ENCODE results near the gene HS2ST1. TPM values are rescaled to one million over a fixed set of nuclear protein-coding genes. Genes with fewer than 3 reads are reported as not detected.

HS2ST1 gene
- total RNA-seq, 3 donors from 2014 or later (not counting 1 experiment from before 2014, with no cell fraction given): 12.5 to 18.4 (median 14.3) TPM

DNA sequence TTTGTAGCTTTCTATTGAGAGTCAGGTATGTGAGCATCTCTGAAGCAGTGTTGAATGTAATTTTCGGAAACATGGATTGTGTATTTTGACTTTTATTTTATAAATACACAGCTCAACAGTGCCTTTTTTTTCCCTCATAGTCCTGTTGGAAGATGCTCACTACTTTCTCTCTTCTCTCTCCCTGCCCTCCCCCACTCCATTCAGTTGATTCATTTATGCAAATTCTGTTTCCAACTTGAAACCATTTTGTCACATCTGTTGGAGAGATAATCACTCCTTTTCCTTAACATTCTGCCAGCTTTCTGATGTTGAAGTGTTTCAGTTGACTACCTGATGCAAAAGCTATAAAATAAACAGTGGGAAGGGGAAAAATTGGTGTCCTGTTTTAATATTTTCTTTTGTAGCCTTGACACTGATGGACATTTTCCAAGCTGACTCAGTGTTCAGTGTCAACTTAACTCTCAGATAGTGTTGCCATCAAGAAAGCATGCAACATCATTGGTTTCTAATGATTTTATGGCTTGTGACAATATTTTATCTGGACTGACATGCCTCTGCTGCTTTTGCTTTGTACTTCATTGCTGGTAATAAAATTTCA, 194.5 kb downstream of the HS2ST1 start:
- no CpG with 5 or more reads among the region's 1 CpG for WGBS (ENCODE audit: insufficient coverage)
- Histone ChIP-seq H3K36me3 (ENCODE audit: control insufficient read depth, insufficient read depth, low read length) (no peaks in the 10 kb centered on the region), H3K9me3 (ENCODE audit: control insufficient read depth, insufficient read depth, low read length) (no peaks in the 10 kb centered on the region), H3K4me3 (ENCODE audit: low read length) (no peak overlapping the region), H3K27ac (ENCODE audit: low read length) (no peak overlapping the region), H3K4me1 (ENCODE audit: control insufficient read depth, insufficient read depth, low read length) (no peaks in the 10 kb centered on the region), H3K27me3 (ENCODE audit: control insufficient read depth, insufficient read depth, low read length) (no peaks in the 10 kb centered on the region)
- intact Hi-C loops (cut with micrococcal nuclease): no loop called here
- Mint-ChIP-seq H3K4me3 (no peak overlapping the region), H3K27ac (no peak overlapping the region), H3K9me3 (no peaks in the 10 kb centered on the region), H3K27me3 (ENCODE audit: low read depth in 2 of 2) (no peaks in the 10 kb centered on the region), H3K36me3 (peaks cover 4% of the 10 kb centered on the region), H3K4me1 (no peaks in the 10 kb centered on the region)
- TF ChIP-seq CTCF (IDR thresholded peaks at IDR 0.05): no peak
- ATAC-seq (no peak), DNase-seq (no peak)

- Mint-ChIP-seq H3K36me3 (no peaks in the 10 kb centered on the region), H3K9me3 (no peaks in the 10 kb centered on the region), H3K4me3 (no peak overlapping the region), H3K27ac (no peak overlapping the region), H3K4me1 (no peaks in the 10 kb centered on the region), H3K27me3 (ENCODE audit: low read depth in 2 of 2) (no peaks in the 10 kb centered on the region)
- DNase-seq (no peak), ATAC-seq (no peak)
- H3K27me3 ChIP-seq (ENCODE audit: control insufficient read depth, insufficient read depth, low read length): no peaks in the 10 kb centered on the region
- H3K4me3 ChIP-seq (ENCODE audit: low read length): no peak overlapping the region
- no peaks in the 10 kb centered on the region for H3K36me3 ChIP-seq (ENCODE audit: control insufficient read depth, insufficient read depth, low read length)
- no peak for TF ChIP-seq CTCF (IDR thresholded peaks at IDR 0.05)
- 91% methylated on average over 4 of the region's 5 CpGs for WGBS (ENCODE audit: insufficient coverage)
- intact Hi-C loops (cut with micrococcal nuclease): no loop called here
- H3K9me3 ChIP-seq (ENCODE audit: control insufficient read depth, insufficient read depth, low read length): no peaks in the 10 kb centered on the region
- H3K27ac ChIP-seq (ENCODE audit: low read length): no peak overlapping the region
- no peaks in the 10 kb centered on the region for H3K4me1 ChIP-seq (ENCODE audit: control insufficient read depth, insufficient read depth, low read length)
Measured at GRCh38 chr1:87111659-87112371, 197.4 kb downstream of the HS2ST1 start.

GRCh38 chr1:87113313-87113712, 198.9 kb downstream of the HS2ST1 start:
- no peaks in the 10 kb centered on the region for H3K4me1 ChIP-seq (ENCODE audit: control insufficient read depth, insufficient read depth, low read length)
- Mint-ChIP-seq H3K4me1 (no peaks in the 10 kb centered on the region), H3K27ac (no peak overlapping the region), H3K27me3 (ENCODE audit: low read depth in 2 of 2) (no peaks in the 10 kb centered on the region), H3K36me3 (no peaks in the 10 kb centered on the region), H3K9me3 (no peaks in the 10 kb centered on the region), H3K4me3 (no peak overlapping the region)
- no peak for TF ChIP-seq CTCF (IDR thresholded peaks at IDR 0.05)
- DNase-seq (no peak), ATAC-seq (no peak)
- no peaks in the 10 kb centered on the region for H3K27me3 ChIP-seq (ENCODE audit: control insufficient read depth, insufficient read depth, low read length)
- WGBS (ENCODE audit: insufficient coverage): 92% methylated on average over 5 of the region's 5 CpGs
- intact Hi-C loops (cut with micrococcal nuclease): no loop called here
- H3K27ac ChIP-seq (ENCODE audit: low read length): no peak overlapping the region
- no peaks in the 10 kb centered on the region for H3K36me3 ChIP-seq (ENCODE audit: control insufficient read depth, insufficient read depth, low read length)
- no peaks in the 10 kb centered on the region for H3K9me3 ChIP-seq (ENCODE audit: control insufficient read depth, insufficient read depth, low read length)
- H3K4me3 ChIP-seq (ENCODE audit: low read length): no peak overlapping the region
